Panc1 (cell line): ENCODE results near the gene ZNF865. TPM values are rescaled to one million over a fixed set of nuclear protein-coding genes. Genes with fewer than 3 reads are reported as not detected.

Experiments used
- ATAC-seq: fragments of 200-7000 bp; cut with Tn5 transposase; 2 replicates; pipeline ENCODE4 v1.9.1; 2020; ENCODE audit warnings: mild to moderate bottlenecking, moderate library complexity
- BruUV-seq: library from RNA; stranded (reverse); fragments of 400-500 nt; replicated peaks from 2 replicates; lab custom pipeline; 2021; lab: Mats Ljungman, UMichigan
- CTCF ChIA-PET: fragments of 300-600 bp; sonication (Branson Sonifier 250); formaldehyde crosslinking; loops from one replicate; lab custom pipeline; 2022; ENCODE audit warnings: antibody characterized with exemption; lab: Charles Lee
- POLR2A ChIA-PET: fragments of 300-600 bp; sonication (Branson Sonifier 250); formaldehyde crosslinking; loops from one replicate; lab custom pipeline; 2022; ENCODE audit warnings: antibody characterized with exemption; lab: Charles Lee
- DNase-seq: peaks from one replicate; pipeline ENCODE4 v3.0.0-alpha.2; 2010; ENCODE audit warnings: low read depth, low spot score
- H3K27ac ChIP-seq: 2 replicates; pipeline ENCODE4 v1.5.1; 2011; ENCODE audit warnings: mild to moderate bottlenecking, low read length, inconsistent platforms
- H3K27me3 ChIP-seq: fragments of 200-500 bp; sonication (Bioruptor generic); 2 replicates; pipeline ENCODE4 v1.6.0; 2014; ENCODE audit warnings: low read length, inconsistent platforms; ENCODE audit not compliant: control insufficient read depth, insufficient read depth
- H3K36me3 ChIP-seq: fragments of 200-500 bp; sonication (Bioruptor generic); 2 replicates; pipeline ENCODE4 v1.5.1; 2014; ENCODE audit warnings: inconsistent platforms, mild to moderate bottlenecking, low read length, moderate library complexity; ENCODE audit not compliant: control insufficient read depth, insufficient read depth
- H3K4me1 ChIP-seq: 2 replicates; pipeline ENCODE4 v1.5.1; 2011; ENCODE audit warnings: inconsistent platforms, mild to moderate bottlenecking, low read length, moderate library complexity; ENCODE audit not compliant: control insufficient read depth, insufficient read depth
- H3K4me3 ChIP-seq, 2 experiments: 2 replicates each; pipeline ENCODE4 v1.5.1; 2011 to 2012; ENCODE audit warnings: low read depth in 2 of 2, low read length in 2 of 2, mild to moderate bottlenecking in 2 of 2, inconsistent platforms in 1 of 2, moderate library complexity in 1 of 2
- H3K9me3 ChIP-seq: fragments of 200-500 bp; sonication (Bioruptor generic); 2 replicates; pipeline ENCODE4 v1.5.1; 2014; ENCODE audit warnings: low read depth, mild to moderate bottlenecking, inconsistent platforms, low read length, moderate library complexity; ENCODE audit not compliant: control insufficient read depth, insufficient read depth
- CTCF ChIP-seq: fragments of 450-650 bp; IDR thresholded peaks from 2 replicates; pipeline ENCODE4 v1.5.1; 2017; ENCODE audit warnings: mild to moderate bottlenecking
- POLR2AphosphoS5 ChIP-seq: IDR thresholded peaks from 2 replicates; pipeline ENCODE4 v1.6.1; 2012; ENCODE audit warnings: mild to moderate bottlenecking, low read depth, low read length, moderate library complexity
- SIN3A ChIP-seq: IDR thresholded peaks from 2 replicates; pipeline ENCODE4 v1.6.1; 2012; ENCODE audit warnings: low read depth, mild to moderate bottlenecking, low read length, moderate library complexity, borderline replicate concordance; ENCODE audit not compliant: insufficient read depth
- TCF7L2 ChIP-seq: IDR thresholded peaks from 2 replicates; pipeline ENCODE4 v1.6.1; 2011; ENCODE audit warnings: mild to moderate bottlenecking, low read depth, low read length, inconsistent platforms
- in situ Hi-C: cut with HindIII; loops from 2 replicates; pipeline ENCODE4 v1.10.0; 2016; ENCODE audit warnings: low sequenced_read_pairs, low pct_unique_long_range_greater_than_20kb
- intact Hi-C: fragments of 100-400 bp; cut with micrococcal nuclease; formaldehyde crosslinking; loops from one replicate; pipeline ENCODE4 v1.10.0; 2022; ENCODE audit not compliant: unreplicated experiment
- total RNA-seq: library from RNA; stranded (reverse); gene quantifications from one replicate; pipeline ENCODE4 v1.2.1, GENCODE V29; 2021; ENCODE audit not compliant: unreplicated experiment
- TF ChIP-seq, protein P1 (sequence below), 2 experiments: IDR thresholded peaks; 2 replicates each; pipeline ENCODE4 v1.6.1; 2011 to 2012; ENCODE audit warnings: low read depth in 2 of 2, control low read depth in 1 of 2, low read length in 1 of 2, mild to moderate bottlenecking in 1 of 2, moderate library complexity in 1 of 2; ENCODE audit not compliant: insufficient read depth in 1 of 2

ZNF865 gene
- total RNA-seq, 1 experiment from 2014 or later: 25.6 TPM

DNA sequence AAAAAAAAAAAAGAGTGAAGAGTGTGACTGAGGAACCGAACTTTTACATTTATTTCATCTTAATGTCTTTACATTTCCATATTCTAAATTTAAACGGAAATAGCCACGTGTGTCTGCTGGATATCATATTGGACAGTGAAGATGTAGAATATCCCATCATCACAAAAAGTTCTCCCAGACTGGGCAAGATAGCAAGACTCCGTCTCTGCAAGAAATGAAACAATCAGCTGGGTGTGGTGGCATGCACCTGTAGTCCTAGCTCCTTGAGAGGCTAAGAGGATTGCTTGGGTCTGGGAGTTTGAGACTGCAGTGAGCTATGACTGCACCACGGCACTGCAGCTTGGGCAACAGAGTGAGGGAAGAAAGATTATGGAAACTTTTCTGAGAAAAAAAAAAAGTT lies 28.7 kb upstream of the ZNF865 start:
- BruUV-seq: no TSS peak
- ATAC-seq (no peak), DNase-seq (no peak)
- Histone ChIP-seq H3K4me3 (no peak overlapping the region), H3K4me1 (peaks cover 9% of the 10 kb centered on the region), H3K36me3 (no peaks in the 10 kb centered on the region; the same call in 1 of the 2 replicates), H3K9me3 (no peaks in the 10 kb centered on the region), H3K27ac (no peak overlapping the region), H3K27me3 (no peaks in the 10 kb centered on the region)
- POLR2A ChIA-PET: interaction anchor here (0.8 kb wide), 1 partner anchor 27 kb away, joined by 5 read pairs; no protein-coding TSS in a partner anchor
- TF ChIP-seq, protein P1, sequence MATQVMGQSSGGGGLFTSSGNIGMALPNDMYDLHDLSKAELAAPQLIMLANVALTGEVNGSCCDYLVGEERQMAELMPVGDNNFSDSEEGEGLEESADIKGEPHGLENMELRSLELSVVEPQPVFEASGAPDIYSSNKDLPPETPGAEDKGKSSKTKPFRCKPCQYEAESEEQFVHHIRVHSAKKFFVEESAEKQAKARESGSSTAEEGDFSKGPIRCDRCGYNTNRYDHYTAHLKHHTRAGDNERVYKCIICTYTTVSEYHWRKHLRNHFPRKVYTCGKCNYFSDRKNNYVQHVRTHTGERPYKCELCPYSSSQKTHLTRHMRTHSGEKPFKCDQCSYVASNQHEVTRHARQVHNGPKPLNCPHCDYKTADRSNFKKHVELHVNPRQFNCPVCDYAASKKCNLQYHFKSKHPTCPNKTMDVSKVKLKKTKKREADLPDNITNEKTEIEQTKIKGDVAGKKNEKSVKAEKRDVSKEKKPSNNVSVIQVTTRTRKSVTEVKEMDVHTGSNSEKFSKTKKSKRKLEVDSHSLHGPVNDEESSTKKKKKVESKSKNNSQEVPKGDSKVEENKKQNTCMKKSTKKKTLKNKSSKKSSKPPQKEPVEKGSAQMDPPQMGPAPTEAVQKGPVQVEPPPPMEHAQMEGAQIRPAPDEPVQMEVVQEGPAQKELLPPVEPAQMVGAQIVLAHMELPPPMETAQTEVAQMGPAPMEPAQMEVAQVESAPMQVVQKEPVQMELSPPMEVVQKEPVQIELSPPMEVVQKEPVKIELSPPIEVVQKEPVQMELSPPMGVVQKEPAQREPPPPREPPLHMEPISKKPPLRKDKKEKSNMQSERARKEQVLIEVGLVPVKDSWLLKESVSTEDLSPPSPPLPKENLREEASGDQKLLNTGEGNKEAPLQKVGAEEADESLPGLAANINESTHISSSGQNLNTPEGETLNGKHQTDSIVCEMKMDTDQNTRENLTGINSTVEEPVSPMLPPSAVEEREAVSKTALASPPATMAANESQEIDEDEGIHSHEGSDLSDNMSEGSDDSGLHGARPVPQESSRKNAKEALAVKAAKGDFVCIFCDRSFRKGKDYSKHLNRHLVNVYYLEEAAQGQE (IDR thresholded peaks at IDR 0.05; ENCODE audit: insufficient read depth in 1 of 2, low read depth in 2 of 2, low read length in 1 of 2): no peak
- TF ChIP-seq CTCF (no peak), TCF7L2 (no peak), POLR2AphosphoS5 (no peak), SIN3A (no peak)
- in situ Hi-C loops: no loop called here
- CTCF ChIA-PET: no interaction called here
- intact Hi-C loops: no loop called here

- BruUV-seq: no TSS peak
- ATAC-seq: no peak
- POLR2A ChIA-PET: no interaction called here
- H3K4me1 ChIP-seq: peaks cover 15% of the 10 kb centered on the region
- intact Hi-C loops: no loop called here
- CTCF ChIA-PET: no interaction called here
- no peaks in the 10 kb centered on the region for H3K9me3 ChIP-seq
- TF ChIP-seq POLR2AphosphoS5 (no peak), TCF7L2 (no peak), CTCF (no peak), SIN3A (no peak)
- TF ChIP-seq, protein P1 (IDR thresholded peaks at IDR 0.05; ENCODE audit: insufficient read depth in 1 of 2, low read depth in 2 of 2, low read length in 1 of 2): no peak
- no peak for DNase-seq
- H3K27ac ChIP-seq: no peak overlapping the region
- no peak overlapping the region for H3K4me3 ChIP-seq
- no peaks in the 10 kb centered on the region; the same call in 1 of the 2 replicates for H3K36me3 ChIP-seq
- in situ Hi-C loops: no loop called here
- H3K27me3 ChIP-seq: no peaks in the 10 kb centered on the region
Observed at GRCh38 chr19:55578031-55578760, 27.3 kb upstream of the ZNF865 start.
